Liver (tissue), 9 donors: ENCODE results near the gene KIF23. TPM values are rescaled to one million over a fixed set of nuclear protein-coding genes. Genes with fewer than 3 reads are reported as not detected.

Experiments used
- DNase-seq: peaks from one replicate; pipeline ENCODE4 v3.0.0-alpha.2; 2017; ENCODE audit warnings: low spot score
- H3K27ac ChIP-seq, 2 donors: one replicate each; pipeline ENCODE4 v1.7.0; 2013; ENCODE audit warnings: inconsistent platforms in 2 of 2, low read length in 2 of 2, control low read depth in 1 of 2, low read depth in 1 of 2, mild to moderate bottlenecking in 1 of 2
- H3K27me3 ChIP-seq, 4 donors: one replicate each; pipeline versions ENCODE4 v1.6.1 to v1.7.0; 2013; ENCODE audit warnings: low read length in 3 of 4, inconsistent platforms in 1 of 4, mild to moderate bottlenecking in 1 of 4, moderate library complexity in 1 of 4; ENCODE audit not compliant: control insufficient read depth in 4 of 4, insufficient read depth in 4 of 4
- H3K36me3 ChIP-seq, 4 donors: one replicate each; pipeline versions ENCODE4 v1.6.1 to v1.7.0; 2013; ENCODE audit warnings: low read length in 3 of 4, mild to moderate bottlenecking in 3 of 4, low read depth in 1 of 4, moderate library complexity in 1 of 4; ENCODE audit not compliant: control insufficient read depth in 4 of 4, insufficient read depth in 3 of 4
- H3K4me1 ChIP-seq, 4 donors: one replicate each; pipeline versions ENCODE4 v1.6.1 to v1.7.0; 2013; ENCODE audit warnings: low read length in 3 of 4, mild to moderate bottlenecking in 3 of 4, moderate library complexity in 1 of 4; ENCODE audit not compliant: control insufficient read depth in 4 of 4, insufficient read depth in 4 of 4
- H3K4me3 ChIP-seq, 3 donors: one replicate each; pipeline versions ENCODE4 v1.6.1 to v1.7.0; 2013; ENCODE audit warnings: low read length in 3 of 3, control low read depth in 1 of 3, low read depth in 1 of 3, mild to moderate bottlenecking in 1 of 3
- H3K9ac ChIP-seq, 2 donors: one replicate each; pipeline ENCODE4 v1.7.0; 2013; ENCODE audit warnings: low read length in 2 of 2, mild to moderate bottlenecking in 2 of 2, moderate library complexity in 2 of 2, control low read depth in 1 of 2, low read depth in 1 of 2
- H3K9me3 ChIP-seq, 4 donors: one replicate each; pipeline versions ENCODE4 v1.6.1 to v1.7.0; 2013; ENCODE audit warnings: low read length in 3 of 4; ENCODE audit not compliant: control insufficient read depth in 4 of 4
- EGR1 ChIP-seq, 2 donors: IDR thresholded peaks; 2 replicates each; pipeline ENCODE4 v1.6.1; 2016 to 2018; ENCODE audit warnings: antibody characterized with exemption in 2 of 2, low read depth in 2 of 2
- FOXA1 ChIP-seq: IDR thresholded peaks from 2 replicates; pipeline ENCODE4 v1.6.1; 2016; ENCODE audit warnings: antibody characterized with exemption
- FOXA2 ChIP-seq: IDR thresholded peaks from 2 replicates; pipeline ENCODE4 v1.6.1; 2016; ENCODE audit warnings: antibody characterized with exemption
- GABPA ChIP-seq, 2 donors: IDR thresholded peaks in 1 of 2; conservative IDR thresholded peaks in 1 of 2; 2 replicates each; pipeline ENCODE4 v1.6.1; 2016; ENCODE audit warnings: antibody characterized with exemption in 2 of 2, mild to moderate bottlenecking in 1 of 2, moderate library complexity in 1 of 2
- HNF4A ChIP-seq, 2 donors: conservative IDR thresholded peaks; 2 replicates each; pipeline ENCODE4 v1.6.1; 2016; ENCODE audit warnings: antibody characterized with exemption in 2 of 2, mild to moderate bottlenecking in 2 of 2
- HNF4G ChIP-seq: IDR thresholded peaks from 2 replicates; pipeline ENCODE4 v1.6.1; 2016; ENCODE audit warnings: antibody characterized with exemption
- JUND ChIP-seq, 2 donors: IDR thresholded peaks; 2 replicates each; pipeline ENCODE4 v1.6.1; 2016; ENCODE audit warnings: antibody characterized with exemption in 2 of 2
- NR2F2 ChIP-seq: IDR thresholded peaks from 2 replicates; pipeline ENCODE4 v1.6.1; 2016; ENCODE audit warnings: antibody characterized with exemption
- RAD21 ChIP-seq, 2 donors: IDR thresholded peaks; 2 replicates each; pipeline ENCODE4 v1.6.1; 2016; ENCODE audit warnings: antibody characterized with exemption in 2 of 2, mild to moderate bottlenecking in 2 of 2
- RXRA ChIP-seq, 2 donors: IDR thresholded peaks; 2 replicates each; pipeline ENCODE4 v1.6.1; 2017 to 2018; ENCODE audit warnings: antibody characterized with exemption in 2 of 2, mild to moderate bottlenecking in 1 of 2
- SP1 ChIP-seq: IDR thresholded peaks from 2 replicates; pipeline ENCODE4 v1.6.1; 2018; ENCODE audit warnings: antibody characterized with exemption, mild to moderate bottlenecking
- TAF1 ChIP-seq: conservative IDR thresholded peaks from 2 replicates; pipeline ENCODE4 v1.6.1; 2016; ENCODE audit warnings: antibody characterized with exemption, mild to moderate bottlenecking
- YY1 ChIP-seq: IDR thresholded peaks from 2 replicates; pipeline ENCODE4 v1.6.1; 2016; ENCODE audit warnings: antibody characterized with exemption, mild to moderate bottlenecking
- WGBS: extraction: QIAGEN DNeasy Blood & Tissue Kit; methylation state at CpG from one replicate; pipeline ENCODE4 v1.1.7; 2013; 5-methylcytosine and 5-hydroxymethylcytosine counted together
- polyA plus RNA-seq, 2 donors: library from polyadenylated mRNA; stranded (reverse) in 1 of 2; unstranded in 1 of 2; fragments of 200-250 nt in 1 of 2; fragments of >200 nt in 1 of 2; fragmentation: Nextera tagmentation in 1 of 2; extraction: Ambion mirVana in 1 of 2; gene quantifications; one replicate each; pipeline versions ENCODE4 v1.2.1 to v1.2.3, GENCODE V29; 2013 to 2015
- total RNA-seq, 2 donors: library from RNA; depleted of rRNA; stranded (reverse); fragments of >200 nt; gene quantifications; one replicate each; pipeline ENCODE4 v1.2.3, GENCODE V29; 2014
- TF ChIP-seq, protein P1 (sequence below): IDR thresholded peaks from 2 replicates; pipeline ENCODE4 v1.6.1; 2016; ENCODE audit warnings: antibody characterized with exemption
- TF ChIP-seq, protein P2 (sequence below): IDR thresholded peaks from 2 replicates; pipeline ENCODE4 v1.6.1; 2016; ENCODE audit warnings: antibody characterized with exemption
- TF ChIP-seq, protein P3 (sequence below): fragments of 150-350 bp; IDR thresholded peaks from 2 replicates; pipeline ENCODE4 v1.5.1; 2017; ENCODE audit warnings: improper control_type of control experiment, low read depth, low read length; ENCODE audit not compliant: missing input control
- TF ChIP-seq, protein P4 (sequence below): IDR thresholded peaks from 2 replicates; pipeline ENCODE4 v1.6.1; 2016; ENCODE audit warnings: antibody characterized with exemption
- TF ChIP-seq, protein P5 (sequence below): IDR thresholded peaks from 2 replicates; pipeline ENCODE4 v1.6.1; 2016; ENCODE audit warnings: antibody characterized with exemption, mild to moderate bottlenecking
- donor health status: healthy.
- donor health status: healthy.
- donor health status: healthy.
- donor health status: healthy.
- donor health status: healthy.

The KIF23 gene
- total and polyA plus RNA-seq, 4 donors: 0.25 to 32.8 (median 1.1) TPM

DNA sequence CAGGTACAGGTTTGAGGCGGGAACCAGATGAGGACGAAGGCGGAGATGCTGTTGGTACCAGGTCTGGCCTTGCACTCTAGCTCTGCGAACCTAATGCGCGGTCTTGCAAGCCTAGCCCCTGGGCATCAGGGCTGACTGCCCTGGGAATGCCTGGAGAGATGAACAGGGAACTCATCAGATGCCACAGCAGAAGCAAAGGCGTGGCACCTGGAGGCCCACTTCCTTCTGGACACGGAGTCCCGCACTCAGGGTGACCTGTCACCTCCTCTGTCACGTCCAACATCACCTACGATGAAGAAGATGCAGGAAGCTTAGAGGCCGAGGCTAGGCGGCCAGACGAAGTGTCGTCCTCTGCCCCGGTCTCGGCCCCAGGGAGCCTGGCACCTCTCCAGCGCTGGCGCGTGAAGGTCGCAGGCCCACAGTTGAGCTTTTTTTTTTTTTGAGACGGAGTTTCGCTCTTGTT, 47.9 kb downstream of the KIF23 start:
- Histone ChIP-seq H3K36me3 (no peaks in the 10 kb centered on the region), H3K27me3 (no peaks in the 10 kb centered on the region), H3K9me3 (no peaks in the 10 kb centered on the region), H3K4me3 (peak overlapping the region; percentile 51 to 57 (median 55)), H3K4me1 (peaks cover 0 to 18% (median 6%) of the 10 kb centered on the region in 4 donors), H3K9ac (peak overlapping the region; percentile 36 to 39), H3K27ac (peak overlapping the region; percentile 31 to 89)
- WGBS: 49% methylated on average over 23 of the region's 23 CpGs
- DNase-seq: no peak
- no peak for TF ChIP-seq HNF4A (conservative IDR thresholded peaks at IDR 0.05)
- TF ChIP-seq, protein P1, sequence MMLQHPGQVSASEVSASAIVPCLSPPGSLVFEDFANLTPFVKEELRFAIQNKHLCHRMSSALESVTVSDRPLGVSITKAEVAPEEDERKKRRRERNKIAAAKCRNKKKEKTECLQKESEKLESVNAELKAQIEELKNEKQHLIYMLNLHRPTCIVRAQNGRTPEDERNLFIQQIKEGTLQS: no peak
- TF ChIP-seq TAF1: no peak

DNA sequence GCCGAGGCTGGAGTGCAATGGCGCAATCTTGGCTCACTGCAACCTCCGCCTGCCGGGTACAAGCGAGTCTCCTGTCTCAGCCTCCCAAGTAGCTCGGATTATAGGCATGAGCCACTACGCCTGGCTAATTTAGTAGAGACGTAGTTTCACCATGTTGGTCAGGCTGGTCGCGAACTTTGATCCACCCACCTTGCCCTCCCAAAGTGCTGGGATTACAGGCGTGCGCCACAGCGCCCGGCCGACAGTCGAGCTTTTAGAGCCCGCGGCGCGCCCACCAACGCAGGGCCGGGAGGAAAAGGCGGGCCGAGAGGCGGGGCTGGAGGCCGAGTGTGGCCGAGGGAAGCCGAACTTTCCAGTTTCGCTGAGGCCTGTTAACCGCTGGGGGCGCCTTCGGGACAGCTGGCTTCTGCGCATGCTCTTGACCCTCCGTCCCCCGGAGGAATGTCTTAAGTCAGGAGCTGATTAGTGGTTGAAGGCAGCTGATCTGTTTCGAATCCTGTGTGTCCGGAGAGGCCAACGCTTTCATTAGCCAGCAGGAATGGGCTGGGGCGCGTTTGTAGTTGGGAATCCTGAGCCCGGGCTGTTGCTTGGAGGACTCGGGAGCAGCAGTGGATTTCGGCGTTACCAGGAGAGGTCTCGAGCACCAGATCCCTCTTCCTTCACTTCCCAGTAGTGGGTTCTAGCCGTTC, 48.5 kb downstream of the KIF23 start:
- 2% methylated on average over 46 of the region's 46 CpGs for WGBS
- no peaks in the 10 kb centered on the region for H3K27me3 ChIP-seq
- peak; percentile 94 for DNase-seq
- TF ChIP-seq NR2F2: no peak
- peak; percentile 86 to 90 for TF ChIP-seq RXRA (IDR thresholded peaks at IDR 0.05)
- TF ChIP-seq, protein P2, sequence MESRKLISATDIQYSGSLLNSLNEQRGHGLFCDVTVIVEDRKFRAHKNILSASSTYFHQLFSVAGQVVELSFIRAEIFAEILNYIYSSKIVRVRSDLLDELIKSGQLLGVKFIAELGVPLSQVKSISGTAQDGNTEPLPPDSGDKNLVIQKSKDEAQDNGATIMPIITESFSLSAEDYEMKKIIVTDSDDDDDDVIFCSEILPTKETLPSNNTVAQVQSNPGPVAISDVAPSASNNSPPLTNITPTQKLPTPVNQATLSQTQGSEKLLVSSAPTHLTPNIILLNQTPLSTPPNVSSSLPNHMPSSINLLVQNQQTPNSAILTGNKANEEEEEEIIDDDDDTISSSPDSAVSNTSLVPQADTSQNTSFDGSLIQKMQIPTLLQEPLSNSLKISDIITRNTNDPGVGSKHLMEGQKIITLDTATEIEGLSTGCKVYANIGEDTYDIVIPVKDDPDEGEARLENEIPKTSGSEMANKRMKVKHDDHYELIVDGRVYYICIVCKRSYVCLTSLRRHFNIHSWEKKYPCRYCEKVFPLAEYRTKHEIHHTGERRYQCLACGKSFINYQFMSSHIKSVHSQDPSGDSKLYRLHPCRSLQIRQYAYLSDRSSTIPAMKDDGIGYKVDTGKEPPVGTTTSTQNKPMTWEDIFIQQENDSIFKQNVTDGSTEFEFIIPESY: peak; percentile 36
- TF ChIP-seq GABPA (IDR thresholded peaks at IDR 0.05 in 1 of 2, conservative IDR thresholded peaks at IDR 0.05 in 1 of 2): peak in 1 of 2 donors; percentile 34
- TF ChIP-seq SP1: peak; percentile 88
- peak; percentile 5 for TF ChIP-seq FOXA2
- TF ChIP-seq, protein P1: no peak
- TF ChIP-seq, protein P3, sequence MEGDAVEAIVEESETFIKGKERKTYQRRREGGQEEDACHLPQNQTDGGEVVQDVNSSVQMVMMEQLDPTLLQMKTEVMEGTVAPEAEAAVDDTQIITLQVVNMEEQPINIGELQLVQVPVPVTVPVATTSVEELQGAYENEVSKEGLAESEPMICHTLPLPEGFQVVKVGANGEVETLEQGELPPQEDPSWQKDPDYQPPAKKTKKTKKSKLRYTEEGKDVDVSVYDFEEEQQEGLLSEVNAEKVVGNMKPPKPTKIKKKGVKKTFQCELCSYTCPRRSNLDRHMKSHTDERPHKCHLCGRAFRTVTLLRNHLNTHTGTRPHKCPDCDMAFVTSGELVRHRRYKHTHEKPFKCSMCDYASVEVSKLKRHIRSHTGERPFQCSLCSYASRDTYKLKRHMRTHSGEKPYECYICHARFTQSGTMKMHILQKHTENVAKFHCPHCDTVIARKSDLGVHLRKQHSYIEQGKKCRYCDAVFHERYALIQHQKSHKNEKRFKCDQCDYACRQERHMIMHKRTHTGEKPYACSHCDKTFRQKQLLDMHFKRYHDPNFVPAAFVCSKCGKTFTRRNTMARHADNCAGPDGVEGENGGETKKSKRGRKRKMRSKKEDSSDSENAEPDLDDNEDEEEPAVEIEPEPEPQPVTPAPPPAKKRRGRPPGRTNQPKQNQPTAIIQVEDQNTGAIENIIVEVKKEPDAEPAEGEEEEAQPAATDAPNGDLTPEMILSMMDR: peak; percentile 91
- TF ChIP-seq YY1: peak; percentile 79
- TF ChIP-seq HNF4G: peak; percentile 5
- no peak for TF ChIP-seq EGR1 (IDR thresholded peaks at IDR 0.05; ENCODE audit: low read depth in 2 of 2)
- TF ChIP-seq, protein P4, sequence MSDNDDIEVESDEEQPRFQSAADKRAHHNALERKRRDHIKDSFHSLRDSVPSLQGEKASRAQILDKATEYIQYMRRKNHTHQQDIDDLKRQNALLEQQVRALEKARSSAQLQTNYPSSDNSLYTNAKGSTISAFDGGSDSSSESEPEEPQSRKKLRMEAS: no peak
- TF ChIP-seq TAF1: peak; percentile 88
- TF ChIP-seq FOXA1: no peak
- TF ChIP-seq HNF4A (conservative IDR thresholded peaks at IDR 0.05): peak; percentile 16 to 21
- peak; percentile 31 to 38 for TF ChIP-seq RAD21 (IDR thresholded peaks at IDR 0.05)
- TF ChIP-seq, protein P5, sequence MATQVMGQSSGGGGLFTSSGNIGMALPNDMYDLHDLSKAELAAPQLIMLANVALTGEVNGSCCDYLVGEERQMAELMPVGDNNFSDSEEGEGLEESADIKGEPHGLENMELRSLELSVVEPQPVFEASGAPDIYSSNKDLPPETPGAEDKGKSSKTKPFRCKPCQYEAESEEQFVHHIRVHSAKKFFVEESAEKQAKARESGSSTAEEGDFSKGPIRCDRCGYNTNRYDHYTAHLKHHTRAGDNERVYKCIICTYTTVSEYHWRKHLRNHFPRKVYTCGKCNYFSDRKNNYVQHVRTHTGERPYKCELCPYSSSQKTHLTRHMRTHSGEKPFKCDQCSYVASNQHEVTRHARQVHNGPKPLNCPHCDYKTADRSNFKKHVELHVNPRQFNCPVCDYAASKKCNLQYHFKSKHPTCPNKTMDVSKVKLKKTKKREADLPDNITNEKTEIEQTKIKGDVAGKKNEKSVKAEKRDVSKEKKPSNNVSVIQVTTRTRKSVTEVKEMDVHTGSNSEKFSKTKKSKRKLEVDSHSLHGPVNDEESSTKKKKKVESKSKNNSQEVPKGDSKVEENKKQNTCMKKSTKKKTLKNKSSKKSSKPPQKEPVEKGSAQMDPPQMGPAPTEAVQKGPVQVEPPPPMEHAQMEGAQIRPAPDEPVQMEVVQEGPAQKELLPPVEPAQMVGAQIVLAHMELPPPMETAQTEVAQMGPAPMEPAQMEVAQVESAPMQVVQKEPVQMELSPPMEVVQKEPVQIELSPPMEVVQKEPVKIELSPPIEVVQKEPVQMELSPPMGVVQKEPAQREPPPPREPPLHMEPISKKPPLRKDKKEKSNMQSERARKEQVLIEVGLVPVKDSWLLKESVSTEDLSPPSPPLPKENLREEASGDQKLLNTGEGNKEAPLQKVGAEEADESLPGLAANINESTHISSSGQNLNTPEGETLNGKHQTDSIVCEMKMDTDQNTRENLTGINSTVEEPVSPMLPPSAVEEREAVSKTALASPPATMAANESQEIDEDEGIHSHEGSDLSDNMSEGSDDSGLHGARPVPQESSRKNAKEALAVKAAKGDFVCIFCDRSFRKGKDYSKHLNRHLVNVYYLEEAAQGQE: peak; percentile 87
- TF ChIP-seq JUND (IDR thresholded peaks at IDR 0.05): peak in 1 of 2 donors; percentile 32
- no peaks in the 10 kb centered on the region for H3K36me3 ChIP-seq
- H3K27ac ChIP-seq: peak overlapping the region; percentile 87 to 89
- peaks cover 0 to 18% (median 6%) of the 10 kb centered on the region in 4 donors for H3K4me1 ChIP-seq
- peak overlapping the region; percentile 51 to 71 (median 57) for H3K4me3 ChIP-seq
- peak overlapping the region; percentile 88 to 94 for H3K9ac ChIP-seq
- no peaks in the 10 kb centered on the region for H3K9me3 ChIP-seq
